OCI-LY7 (cell line): ENCODE results near the gene GLS.

Source experiments
- CTCF ChIP-seq: fragments of 200-600 bp; sonication (generic); conservative IDR thresholded peaks from 2 replicates; pipeline ENCODE4 v1.5.1; 2014; ENCODE audit warnings: mild to moderate bottlenecking, antibody characterized with exemption, low read length, moderate library complexity, mixed read lengths
- EZH2phosphoT487 ChIP-seq: fragments of 200-600 bp; sonication (generic); IDR thresholded peaks from 2 replicates; pipeline ENCODE4 v1.6.1; 2018; ENCODE audit warnings: low read depth, borderline replicate concordance, mild to moderate bottlenecking, mixed run types, antibody characterized with exemption, low read length, moderate library complexity, mixed read lengths

- TF ChIP-seq CTCF, result no peak
- no peak for TF ChIP-seq EZH2phosphoT487
These were observed 33.9 kb upstream of the GLS start for GRCh38 chr2:190846746-190847145.
